Measurements from ENCODE around the gene CHST8. TPM values are rescaled to one million over a fixed set of nuclear protein-coding genes. Genes with fewer than 3 reads are reported as not detected.

The CHST8 gene
- total RNA-seq, 1 donor from 2014 or later: 26.6 TPM

- Mint-ChIP-seq H3K4me3 (no peak overlapping the region), H3K36me3 (peaks cover under 1% of the 10 kb centered on the region), H3K4me1 (no peaks in the 10 kb centered on the region), H3K27me3 (ENCODE audit: low read depth) (peaks cover 26% of the 10 kb centered on the region), H3K27ac (no peak overlapping the region), H3K9me3 (no peaks in the 10 kb centered on the region)
- DNase-seq (ENCODE audit: low spot score in 2 of 2, unreplicated experiment in 2 of 2): no peak
- TF ChIP-seq, protein P1, sequence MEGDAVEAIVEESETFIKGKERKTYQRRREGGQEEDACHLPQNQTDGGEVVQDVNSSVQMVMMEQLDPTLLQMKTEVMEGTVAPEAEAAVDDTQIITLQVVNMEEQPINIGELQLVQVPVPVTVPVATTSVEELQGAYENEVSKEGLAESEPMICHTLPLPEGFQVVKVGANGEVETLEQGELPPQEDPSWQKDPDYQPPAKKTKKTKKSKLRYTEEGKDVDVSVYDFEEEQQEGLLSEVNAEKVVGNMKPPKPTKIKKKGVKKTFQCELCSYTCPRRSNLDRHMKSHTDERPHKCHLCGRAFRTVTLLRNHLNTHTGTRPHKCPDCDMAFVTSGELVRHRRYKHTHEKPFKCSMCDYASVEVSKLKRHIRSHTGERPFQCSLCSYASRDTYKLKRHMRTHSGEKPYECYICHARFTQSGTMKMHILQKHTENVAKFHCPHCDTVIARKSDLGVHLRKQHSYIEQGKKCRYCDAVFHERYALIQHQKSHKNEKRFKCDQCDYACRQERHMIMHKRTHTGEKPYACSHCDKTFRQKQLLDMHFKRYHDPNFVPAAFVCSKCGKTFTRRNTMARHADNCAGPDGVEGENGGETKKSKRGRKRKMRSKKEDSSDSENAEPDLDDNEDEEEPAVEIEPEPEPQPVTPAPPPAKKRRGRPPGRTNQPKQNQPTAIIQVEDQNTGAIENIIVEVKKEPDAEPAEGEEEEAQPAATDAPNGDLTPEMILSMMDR (IDR thresholded peaks at IDR 0.05; ENCODE audit: unreplicated experiment): no peak
Measured at GRCh38 chr19:33766623-33767022, 144.9 kb downstream of the CHST8 start.

GRCh38 chr19:33767898-33768413 lies 146.2 kb downstream of the CHST8 start:
- TF ChIP-seq, protein P1 (IDR thresholded peaks at IDR 0.05; ENCODE audit: unreplicated experiment): no peak
- Mint-ChIP-seq H3K36me3 (peaks cover 2% of the 10 kb centered on the region), H3K27ac (no peak overlapping the region), H3K4me1 (no peaks in the 10 kb centered on the region), H3K27me3 (ENCODE audit: low read depth) (peaks cover 22% of the 10 kb centered on the region), H3K4me3 (no peak overlapping the region), H3K9me3 (no peaks in the 10 kb centered on the region)
- peak; percentile 78 to 89 for DNase-seq (ENCODE audit: low spot score in 2 of 2, unreplicated experiment in 2 of 2)

GRCh38 chr19:33769208-33769607 lies 147.5 kb downstream of the CHST8 start:
- Mint-ChIP-seq H3K4me1 (no peaks in the 10 kb centered on the region), H3K27me3 (ENCODE audit: low read depth) (peaks cover 22% of the 10 kb centered on the region), H3K36me3 (peaks cover 2% of the 10 kb centered on the region), H3K9me3 (no peaks in the 10 kb centered on the region), H3K27ac (no peak overlapping the region), H3K4me3 (no peak overlapping the region)
- TF ChIP-seq, protein P1 (IDR thresholded peaks at IDR 0.05; ENCODE audit: unreplicated experiment): no peak
- no peak for DNase-seq (ENCODE audit: low spot score in 2 of 2, unreplicated experiment in 2 of 2)

GRCh38 chr19:33770107-33770506 lies 148.4 kb downstream of the CHST8 start:
- Mint-ChIP-seq H3K27me3 (ENCODE audit: low read depth) (peaks cover 22% of the 10 kb centered on the region), H3K9me3 (no peaks in the 10 kb centered on the region), H3K4me3 (no peak overlapping the region), H3K36me3 (peaks cover 2% of the 10 kb centered on the region), H3K4me1 (no peaks in the 10 kb centered on the region), H3K27ac (no peak overlapping the region)
- TF ChIP-seq, protein P1 (IDR thresholded peaks at IDR 0.05; ENCODE audit: unreplicated experiment): no peak
- no peak for DNase-seq (ENCODE audit: low spot score in 2 of 2, unreplicated experiment in 2 of 2)

DNA sequence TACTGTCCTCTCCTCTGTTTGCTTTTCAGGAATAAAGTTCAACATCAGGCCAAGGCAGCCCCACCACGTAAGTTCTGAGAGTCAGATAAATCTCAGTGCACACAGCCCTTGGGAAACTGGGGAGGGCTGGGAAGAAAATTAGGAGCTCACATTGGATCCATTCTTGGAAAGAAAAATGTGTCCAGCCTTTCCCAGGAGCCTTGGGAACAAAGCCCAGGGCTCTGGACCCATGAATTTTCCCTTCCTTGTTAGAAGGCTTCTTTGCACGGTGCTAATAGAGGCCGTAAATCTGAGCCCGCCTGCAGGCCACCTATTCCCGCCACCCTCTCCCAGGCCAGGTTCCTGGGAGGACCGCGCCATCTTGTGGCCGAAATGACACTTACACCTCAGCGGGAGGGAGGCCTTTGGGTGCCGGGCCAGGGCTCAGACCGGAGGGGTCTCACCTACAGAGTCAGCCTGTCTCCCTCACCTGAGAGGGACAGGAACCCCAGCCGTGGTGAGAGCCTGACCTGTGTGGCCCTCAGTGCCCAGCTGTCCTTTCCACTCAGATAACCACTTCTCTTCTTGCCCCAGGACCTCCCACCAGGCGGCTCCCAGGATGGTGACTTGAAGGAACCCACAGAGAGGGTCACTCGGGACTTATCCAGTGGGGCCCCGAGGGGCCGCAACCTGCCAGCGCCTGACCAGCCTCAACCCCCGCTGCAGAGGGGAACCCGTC lies 149.8 kb downstream of the CHST8 start:
- H3K27me3 Mint-ChIP-seq (ENCODE audit: low read depth): peaks cover 25% of the 10 kb centered on the region
- TF ChIP-seq, protein P1 (IDR thresholded peaks at IDR 0.05; ENCODE audit: unreplicated experiment): peak; percentile 93
- no peaks in the 10 kb centered on the region for H3K4me1 Mint-ChIP-seq
- no peak overlapping the region for H3K27ac Mint-ChIP-seq
- H3K4me3 Mint-ChIP-seq: no peak overlapping the region
- peaks cover 2% of the 10 kb centered on the region for H3K36me3 Mint-ChIP-seq
- peak; percentile 73 to 92 for DNase-seq (ENCODE audit: low spot score in 2 of 2, unreplicated experiment in 2 of 2)
- no peaks in the 10 kb centered on the region for H3K9me3 Mint-ChIP-seq

Measured in mesothelial cell of epicardium (in vitro differentiated cells).